Vagina (tissue), 2 donors: ENCODE results near the gene PTGDR. TPM values are rescaled to one million over a fixed set of nuclear protein-coding genes. Genes with fewer than 3 reads are reported as not detected.
A peak's percentile ranks its signal among the peaks of the same experiment; 100 is the strongest.

Experiments used
- DNase-seq, 2 donors: peaks; one replicate each; pipeline ENCODE4 v3.0.0-alpha.2; 2017; ENCODE audit errors: extremely low spot score in 2 of 2
- H3K27ac ChIP-seq: fragments of 200-600 bp; sonication (generic); one replicate; pipeline ENCODE4 v1.5.1; 2019
- H3K27me3 ChIP-seq: fragments of 200-600 bp; sonication (generic); one replicate; pipeline ENCODE4 v1.5.1; 2019
- H3K36me3 ChIP-seq, 2 donors: fragments of 200-600 bp; sonication (generic); one replicate each; pipeline ENCODE4 v1.5.1; 2017 to 2019
- H3K4me1 ChIP-seq: fragments of 200-600 bp; sonication (generic); one replicate; pipeline ENCODE4 v1.5.1; 2019
- H3K4me3 ChIP-seq, 2 donors: fragments of 200-600 bp; sonication (generic); 1 replicate in 1 of 2; 2 replicates in 1 of 2; pipeline ENCODE4 v1.5.1; 2016 to 2019
- H3K9me3 ChIP-seq: fragments of 200-600 bp; sonication (generic); one replicate; pipeline ENCODE4 v1.5.1; 2019
- CTCF ChIP-seq, 3 experiments: fragments of 450-650 bp in 2 of 3; fragments of 200-600 bp in 1 of 3; sonication (generic) in 1 of 3; IDR thresholded peaks; one replicate each; pipeline ENCODE4 v1.5.1; 2017 to 2019; ENCODE audit warnings: antibody characterized with exemption in 3 of 3, mild to moderate bottlenecking in 2 of 3, moderate library complexity in 2 of 3
- POLR2A ChIP-seq, 2 donors: fragments of 450-650 bp; IDR thresholded peaks; one replicate each; pipeline ENCODE4 v1.6.1; 2017; ENCODE audit warnings: antibody characterized with exemption in 2 of 2, mild to moderate bottlenecking in 2 of 2, moderate library complexity in 2 of 2
- POLR2AphosphoS5 ChIP-seq, 2 donors: sonication (generic); formaldehyde crosslinking; IDR thresholded peaks; one replicate each; pipeline ENCODE4 v1.9.0; 2017; ENCODE audit warnings: antibody characterized with exemption in 2 of 2, mild to moderate bottlenecking in 2 of 2, low read depth in 1 of 2; ENCODE audit not compliant: insufficient read depth in 1 of 2
- intact Hi-C: fragments of 100-400 bp; cut with DNase I; formaldehyde crosslinking; loops from one replicate; pipeline ENCODE4 v1.15.1; 2023
- total RNA-seq: library from RNA; depleted of rRNA; stranded (reverse); fragments of >200 nt; gene quantifications from one replicate; pipeline ENCODE4 v1.2.3, GENCODE V29; 2016

Gene PTGDR
- total RNA-seq, 1 donor from 2014 or later, result 1.2 TPM

GRCh38 chr14:52299692-52300278 lies 32.3 kb downstream of the PTGDR start:
- TF ChIP-seq POLR2A (IDR thresholded peaks at IDR 0.05) (no peak), CTCF (IDR thresholded peaks at IDR 0.05) (peak; percentile 49 to 62 (median 49))
- Histone ChIP-seq H3K27ac (no peak overlapping the region), H3K4me1 (no peaks in the 10 kb centered on the region), H3K27me3 (no peaks in the 10 kb centered on the region), H3K4me3 (no peak overlapping the region), H3K36me3 (no peaks in the 10 kb centered on the region), H3K9me3 (no peaks in the 10 kb centered on the region)
- no peak for DNase-seq
- intact Hi-C loops, result loop anchor here (10.0 kb wide), 1 partner anchor 175 kb away; no protein-coding TSS in a partner anchor

- no peaks in the 10 kb centered on the region for H3K27me3 ChIP-seq
- intact Hi-C loops, result loop anchor here (10.0 kb wide), 1 partner anchor 172 kb away; no protein-coding TSS in a partner anchor
- no peak for DNase-seq
- H3K36me3 ChIP-seq, result no peaks in the 10 kb centered on the region
- TF ChIP-seq CTCF (IDR thresholded peaks at IDR 0.05) (no peak), POLR2A (IDR thresholded peaks at IDR 0.05) (no peak), POLR2AphosphoS5 (IDR thresholded peaks at IDR 0.05; ENCODE audit: insufficient read depth in 1 of 2, low read depth in 1 of 2) (no peak)
- H3K4me1 ChIP-seq, result no peaks in the 10 kb centered on the region
- H3K27ac ChIP-seq, result no peak overlapping the region
- no peaks in the 10 kb centered on the region for H3K9me3 ChIP-seq
- no peak overlapping the region for H3K4me3 ChIP-seq
These were observed 35.7 kb downstream of the PTGDR start for GRCh38 chr14:52303236-52303635.

GRCh38 chr14:52304248-52304904 lies 36.9 kb downstream of the PTGDR start:
- H3K27ac ChIP-seq, result no peak overlapping the region
- no peaks in the 10 kb centered on the region for H3K9me3 ChIP-seq
- TF ChIP-seq CTCF (IDR thresholded peaks at IDR 0.05), result no peak
- TF ChIP-seq POLR2A (IDR thresholded peaks at IDR 0.05), result no peak
- TF ChIP-seq POLR2AphosphoS5 (IDR thresholded peaks at IDR 0.05; ENCODE audit: insufficient read depth in 1 of 2, low read depth in 1 of 2), result no peak
- H3K27me3 ChIP-seq, result no peaks in the 10 kb centered on the region
- H3K36me3 ChIP-seq, result no peaks in the 10 kb centered on the region
- DNase-seq, result no peak
- intact Hi-C loops, result loop anchor here (10.0 kb wide), 1 partner anchor 170 kb away; no protein-coding TSS in a partner anchor
- no peak overlapping the region for H3K4me3 ChIP-seq
- H3K4me1 ChIP-seq, result no peaks in the 10 kb centered on the region

GRCh38 chr14:52305014-52305413 lies 37.5 kb downstream of the PTGDR start:
- H3K27ac ChIP-seq, result no peak overlapping the region
- no peak for DNase-seq
- no peaks in the 10 kb centered on the region for H3K36me3 ChIP-seq
- intact Hi-C loops, result loop anchor here (10.0 kb wide), 1 partner anchor 170 kb away; no protein-coding TSS in a partner anchor
- no peaks in the 10 kb centered on the region for H3K4me1 ChIP-seq
- H3K4me3 ChIP-seq, result no peak overlapping the region
- no peak for TF ChIP-seq POLR2AphosphoS5 (IDR thresholded peaks at IDR 0.05; ENCODE audit: insufficient read depth in 1 of 2, low read depth in 1 of 2)
- TF ChIP-seq CTCF (IDR thresholded peaks at IDR 0.05), result no peak
- TF ChIP-seq POLR2A (IDR thresholded peaks at IDR 0.05), result no peak
- no peaks in the 10 kb centered on the region for H3K9me3 ChIP-seq
- H3K27me3 ChIP-seq, result no peaks in the 10 kb centered on the region

- Histone ChIP-seq H3K4me3 (no peak overlapping the region), H3K4me1 (peaks cover 10% of the 10 kb centered on the region), H3K9me3 (no peaks in the 10 kb centered on the region), H3K27ac (no peak overlapping the region), H3K36me3 (no peaks in the 10 kb centered on the region), H3K27me3 (no peaks in the 10 kb centered on the region)
- intact Hi-C loops, result loop anchor here (10.0 kb wide), 1 partner anchor 167 kb away; no protein-coding TSS in a partner anchor
- DNase-seq, result no peak
- TF ChIP-seq CTCF (IDR thresholded peaks at IDR 0.05) (no peak), POLR2A (IDR thresholded peaks at IDR 0.05) (no peak)
These were observed 39.9 kb downstream of the PTGDR start for GRCh38 chr14:52307376-52307775.
